Stimulated activated CD8-positive, alpha-beta memory T cell treated with anti-CD3 and anti-CD28 coated beads, Interleukin-12 subunit alpha, Interleukin-12 subunit beta, amount 100 ng/mL, for 4 hours (primary cell): ENCODE measurements around the gene HES6.

Experiments used
- DNase-seq: peaks from one replicate; pipeline ENCODE4 v3.0.0-alpha.2; 2020; ENCODE audit warnings: low read depth

HES6 gene

GRCh38 chr2:238233625-238234024 is 6.2 kb downstream of the HES6 start:
- no peak for DNase-seq

DNA sequence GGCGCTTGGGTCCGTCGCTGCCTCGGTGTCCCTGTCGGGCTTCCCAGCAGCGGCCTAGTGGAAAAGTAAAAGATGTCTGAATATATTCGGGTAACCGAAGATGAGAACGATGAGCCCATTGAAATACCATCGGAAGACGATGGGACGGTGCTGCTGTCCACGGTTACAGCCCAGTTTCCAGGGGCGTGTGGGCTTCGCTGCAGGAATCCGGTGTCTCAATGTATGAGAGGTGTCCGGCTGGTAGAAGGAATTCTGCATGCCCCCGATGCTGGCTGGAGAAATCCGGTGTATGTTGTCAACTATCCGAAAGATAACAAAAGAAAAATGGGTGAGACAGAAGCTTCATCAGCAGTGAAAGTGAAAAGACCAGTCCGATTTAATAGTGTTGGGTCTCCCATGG is 8.0 kb downstream of the HES6 start:
- no peak for DNase-seq

DNA sequence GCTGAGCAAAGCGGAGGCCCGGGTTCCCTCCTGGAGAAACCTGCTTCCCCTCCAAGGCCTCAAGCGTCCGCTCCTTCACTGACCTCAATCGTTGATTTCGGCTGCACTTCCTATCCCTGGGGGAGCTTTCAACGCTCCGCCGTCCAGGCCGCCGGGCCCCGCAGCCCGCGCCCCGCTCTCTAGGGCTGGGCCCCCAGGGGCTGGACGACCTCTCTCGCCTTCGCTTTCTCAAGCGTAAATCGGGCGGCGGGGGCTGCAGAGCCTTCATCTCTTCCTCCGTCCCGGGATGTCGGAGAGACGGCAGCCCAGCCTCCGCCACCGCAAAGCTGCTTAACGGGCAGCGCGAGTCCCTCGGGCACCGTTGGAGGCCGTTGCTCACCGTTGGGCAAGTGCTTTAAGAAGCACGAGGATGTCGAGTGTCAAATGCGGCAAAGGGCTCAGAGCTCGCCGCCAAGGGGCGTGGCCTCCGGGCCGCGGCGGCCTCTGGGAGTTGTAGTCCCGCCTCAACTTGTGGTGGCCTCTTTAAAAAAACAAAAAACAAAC is 8.5 kb downstream of the HES6 start:
- DNase-seq, result peak; percentile 65

DNA sequence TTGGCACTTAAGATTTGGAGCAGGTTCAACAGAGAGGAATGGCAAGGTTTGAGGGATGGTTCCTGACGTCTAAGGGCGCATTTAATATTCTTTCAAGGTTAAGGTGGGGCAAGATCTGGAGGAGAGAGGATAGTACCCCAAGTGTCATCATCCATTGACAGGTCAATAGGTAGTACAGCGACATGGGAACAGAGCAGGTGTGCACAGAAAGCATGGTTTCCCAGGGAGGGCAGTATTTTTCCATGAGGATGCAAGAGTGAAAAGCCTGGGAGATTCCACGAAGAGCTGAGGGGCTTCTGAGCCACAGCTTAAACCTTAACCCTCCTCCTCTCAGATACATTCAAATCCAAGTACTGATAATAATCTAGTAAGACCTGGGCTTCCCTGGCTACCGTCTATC is 9.1 kb downstream of the HES6 start:
- DNase-seq, result no peak

GRCh38 chr2:238228700-238229099 is 11.1 kb downstream of the HES6 start:
- DNase-seq, result no peak

DNA sequence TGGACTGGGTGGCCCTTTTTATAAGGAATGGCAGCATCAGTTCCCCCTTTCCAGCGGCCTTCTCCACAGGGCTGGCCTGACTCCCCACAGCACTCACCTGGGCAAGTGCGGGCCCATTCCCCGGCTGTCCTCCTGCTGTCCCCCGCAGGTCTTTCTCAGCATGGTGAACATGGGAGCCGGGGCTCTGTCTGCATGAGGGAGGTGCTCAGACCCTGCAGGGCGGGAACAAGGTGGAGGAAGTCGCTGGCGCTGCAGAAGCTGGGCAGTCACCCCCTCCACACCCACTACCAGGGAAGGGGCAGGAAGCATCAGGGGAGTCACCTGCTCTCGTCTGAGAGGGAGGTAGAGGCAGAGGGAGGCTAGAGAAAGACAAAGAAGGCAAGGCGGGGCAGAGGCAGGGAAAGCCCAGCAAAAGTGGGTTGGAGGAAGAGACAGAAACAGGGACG is 12.2 kb downstream of the HES6 start:
- no peak for DNase-seq

DNA sequence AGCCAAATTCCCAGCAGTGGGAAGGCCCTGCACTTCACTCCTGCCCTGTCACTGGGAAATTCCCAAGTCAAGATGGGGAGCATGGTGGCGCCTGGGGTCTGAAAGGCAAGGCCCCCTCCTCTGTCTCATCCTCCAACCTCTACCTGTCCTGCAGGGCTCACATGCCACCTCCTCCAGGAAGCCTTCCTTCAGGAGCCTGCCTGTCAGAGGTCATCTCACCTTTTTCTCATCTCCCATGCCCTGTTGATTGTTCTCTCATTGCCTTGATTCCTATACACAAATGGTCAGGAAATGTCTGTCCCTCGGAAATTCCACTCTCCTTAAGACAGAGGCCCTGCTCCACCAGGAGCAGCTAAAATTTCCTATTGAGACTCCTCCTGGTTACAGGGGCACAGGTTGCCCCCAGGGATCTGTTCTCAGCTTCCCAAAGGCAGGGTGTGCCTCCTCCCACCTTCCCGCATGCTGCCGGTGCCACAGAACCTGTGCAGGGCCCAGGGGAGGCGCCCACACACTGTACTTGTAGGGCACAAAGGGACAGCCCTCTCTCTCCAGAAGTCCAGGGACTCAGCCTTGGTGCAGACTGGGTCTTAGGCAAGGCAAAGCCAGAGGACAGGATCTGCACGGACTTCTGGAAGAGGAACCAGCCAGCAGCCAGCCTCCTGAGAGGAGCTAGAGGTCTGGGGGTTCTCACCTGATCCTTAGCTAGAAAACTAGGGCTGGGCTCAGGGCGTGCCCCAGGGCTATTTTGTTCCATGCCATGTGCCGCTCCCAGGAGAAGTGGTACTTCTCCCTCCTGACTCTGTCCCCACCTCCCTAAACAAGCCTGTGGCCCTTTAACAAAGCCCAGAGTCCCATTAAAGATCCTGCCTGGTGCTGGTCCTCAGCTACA is 12.9 kb downstream of the HES6 start:
- no peak for DNase-seq

- no peak for DNase-seq
These were observed 13.7 kb downstream of the HES6 start for GRCh38 chr2:238225911-238226697.

GRCh38 chr2:238225121-238225520 is 14.7 kb downstream of the HES6 start:
- DNase-seq, result no peak

- no peak for DNase-seq
These were observed 15.3 kb downstream of the HES6 start for GRCh38 chr2:238224356-238225035.

DNA sequence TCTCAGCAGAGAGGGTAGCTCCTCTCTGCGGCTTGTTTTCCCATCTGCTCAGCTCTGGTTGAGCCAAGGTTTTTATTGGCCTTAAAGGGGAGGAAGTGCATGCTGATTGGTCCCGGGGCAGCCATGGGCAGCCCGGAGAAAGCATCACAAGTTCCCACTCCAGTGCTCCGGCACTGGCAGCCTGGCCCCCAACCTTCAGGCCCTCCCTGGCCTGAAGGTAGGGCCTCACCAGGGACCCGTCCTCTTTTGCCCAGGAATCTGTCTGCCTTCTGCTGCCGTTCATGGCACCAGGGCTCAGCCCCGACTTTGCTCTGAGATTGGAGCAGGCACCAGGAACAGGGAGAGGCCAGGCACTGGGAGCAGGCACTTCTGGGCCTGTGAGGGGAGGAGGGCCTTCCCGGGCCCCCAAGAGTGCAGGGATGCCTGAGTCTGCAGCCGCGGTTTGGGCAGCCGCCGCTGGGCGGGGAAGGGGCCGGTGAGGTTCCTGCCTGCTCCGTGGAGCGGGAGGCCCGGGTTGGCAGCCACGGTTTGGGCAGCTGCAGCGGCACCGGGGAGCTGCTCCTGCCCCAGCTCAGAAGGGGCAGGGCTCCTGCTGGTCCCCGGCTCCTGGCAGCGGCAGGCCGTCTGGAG is 18.8 kb downstream of the HES6 start:
- DNase-seq, result no peak

GRCh38 chr2:238220274-238220891 is 19.5 kb downstream of the HES6 start:
- no peak for DNase-seq

GRCh38 chr2:238216651-238217184 is 23.1 kb downstream of the HES6 start:
- no peak for DNase-seq

DNA sequence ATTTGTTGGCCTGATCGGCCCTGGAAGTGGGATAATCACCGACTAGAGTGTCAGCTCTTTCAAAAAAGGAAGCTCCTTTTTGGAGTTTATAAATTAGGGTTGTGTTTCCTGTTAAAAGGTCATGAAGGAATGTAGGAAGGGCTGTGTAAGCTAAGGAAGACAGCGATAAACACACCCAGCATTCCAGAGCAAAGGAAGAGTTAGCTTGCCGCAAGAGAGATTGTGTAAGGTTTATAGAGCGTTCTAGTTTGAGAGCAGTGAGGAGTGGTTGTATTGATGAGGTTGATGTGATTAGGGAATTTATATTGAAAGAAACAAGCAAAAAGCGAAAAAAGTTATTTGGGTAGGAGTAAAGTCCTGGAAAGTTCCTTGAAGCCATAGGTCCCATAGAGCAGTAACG is 32.8 kb downstream of the HES6 start:
- DNase-seq, result no peak

GRCh38 chr2:238203973-238204683 is 35.7 kb downstream of the HES6 start:
- no peak for DNase-seq

- DNase-seq, result peak; percentile 84
These were observed 36.5 kb downstream of the HES6 start, which contains the start of gene ILKAP for GRCh38 chr2:238203094-238203972. ILKAP (minus strand) TSS chr2:238203695; CDS start chr2:238203553, 142 bp downstream.

DNA sequence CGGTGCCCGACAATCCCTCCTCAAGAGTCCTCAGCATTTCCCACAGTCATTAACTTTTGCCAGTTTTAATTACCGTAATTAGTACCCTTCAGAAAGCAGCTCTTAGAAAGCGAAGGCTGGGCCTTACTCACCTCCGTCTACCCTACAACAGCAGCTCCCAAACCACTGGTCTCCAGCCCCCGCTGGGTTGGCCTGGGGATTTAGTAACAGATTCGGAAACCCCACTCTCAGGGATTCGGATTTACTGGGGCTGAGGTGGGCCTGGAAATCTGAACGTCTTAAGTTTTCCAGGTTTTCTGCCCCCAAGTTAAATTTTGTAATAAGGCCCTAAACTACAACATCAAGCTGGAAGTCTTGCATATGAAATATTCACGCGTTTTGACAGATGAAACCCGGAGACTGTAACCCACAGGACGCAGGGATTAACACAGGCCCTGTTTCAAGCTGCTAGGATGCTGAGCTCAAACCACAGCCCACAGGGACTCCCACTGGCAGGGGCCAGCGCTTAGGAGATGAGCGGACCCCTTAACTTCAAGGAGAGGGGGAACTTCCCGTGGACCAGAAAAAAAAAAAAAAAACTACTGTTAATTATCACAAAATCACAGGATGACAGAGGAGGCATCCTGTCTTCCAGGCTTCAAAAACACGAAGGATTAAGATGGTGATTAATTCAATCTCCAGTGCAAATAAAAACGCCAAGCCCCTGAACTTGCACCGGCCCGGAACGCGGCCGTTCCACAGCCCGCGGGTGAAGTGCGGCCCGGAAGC is 37.3 kb downstream of the HES6 start:
- DNase-seq, result no peak

DNA sequence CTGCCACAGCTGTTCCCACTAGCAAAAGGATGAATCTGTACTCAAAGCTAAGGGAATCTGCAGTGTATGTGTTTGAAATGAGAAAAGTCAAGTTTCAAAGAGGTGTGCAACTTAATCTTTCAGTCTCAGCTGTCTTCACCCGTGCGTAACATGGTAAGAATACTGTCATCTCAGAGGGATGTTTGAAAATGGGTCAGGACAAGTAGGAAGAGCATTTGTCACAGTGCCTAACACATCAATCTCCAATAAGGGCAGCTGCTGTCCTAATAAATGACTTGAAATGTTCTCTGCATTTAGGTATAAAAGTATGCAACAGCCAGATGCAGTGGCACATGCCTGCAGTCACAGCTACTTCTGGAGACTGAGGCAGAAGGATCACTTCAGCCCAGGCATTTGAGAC is 49.4 kb downstream of the HES6 start:
- no peak for DNase-seq
